Endothelial cell of umbilical vein (primary cell): ENCODE measurements around the gene TMEM94. TPM values are rescaled to one million over a fixed set of nuclear protein-coding genes. Genes with fewer than 3 reads are reported as not detected.

Experiments used
- BruUV-seq: library from RNA; stranded (reverse); fragments of 400-500 nt; replicated peaks from 2 replicates; lab custom pipeline; 2021; lab: Mats Ljungman, UMichigan
- CTCF ChIA-PET: fragments of 300-600, 350-600 bp; sonication (Branson Sonifier 250); formaldehyde crosslinking; loops from one replicate; lab custom pipeline; 2021; ENCODE audit warnings: antibody characterized with exemption, inconsistent platforms; lab: Charles Lee
- POLR2A ChIA-PET: fragments of 300-600, 350-600 bp; sonication (Branson Sonifier 250); formaldehyde crosslinking; loops from one replicate; lab custom pipeline; 2021; ENCODE audit warnings: antibody characterized with exemption, inconsistent platforms; lab: Charles Lee
- DNase-seq: peaks from one replicate; pipeline ENCODE4 v3.0.0-alpha.2; 2011; ENCODE audit warnings: low read depth, low spot score
- FAIRE-seq: peaks from 2 replicates; lab custom pipeline; 2011; peaks lifted over from hg19 to GRCh38; lab: Jason Lieb, UNC
- H2AFZ ChIP-seq: 2 replicates; pipeline ENCODE4 v1.6.0; 2012; ENCODE audit warnings: low read depth, low read length, control low read depth, inconsistent platforms
- H3K27ac ChIP-seq: 2 replicates; pipeline ENCODE4 v1.5.1; 2011; ENCODE audit warnings: low read depth, mild to moderate bottlenecking, control low read depth, low read length, moderate library complexity; ENCODE audit not compliant: insufficient read depth
- H3K27me3 ChIP-seq, 2 experiments: 2 replicates each; pipeline versions ENCODE4 v1.6.0 to v1.6.1; 2011; ENCODE audit warnings: low read length in 2 of 2, mixed read lengths in 1 of 2; ENCODE audit not compliant: control insufficient read depth in 2 of 2, insufficient read depth in 2 of 2
- H3K36me3 ChIP-seq, 2 experiments: 2 replicates in 1 of 2; 3 replicates in 1 of 2; pipeline ENCODE4 v1.5.1; 2011; ENCODE audit warnings: low read length in 2 of 2, mild to moderate bottlenecking in 1 of 2, moderate library complexity in 1 of 2; ENCODE audit not compliant: control insufficient read depth in 2 of 2, insufficient read depth in 2 of 2; ENCODE audit errors: extremely low read depth in 1 of 2
- H3K4me1 ChIP-seq: 3 replicates; pipeline ENCODE4 v1.5.1; 2011; ENCODE audit warnings: mild to moderate bottlenecking, low read length; ENCODE audit not compliant: control insufficient read depth, insufficient read depth; ENCODE audit errors: extremely low read depth
- H3K4me2 ChIP-seq: 2 replicates; pipeline ENCODE4 v1.6.1; 2011; ENCODE audit warnings: low read length, control low read depth, mixed read lengths; ENCODE audit not compliant: insufficient read depth
- H3K4me3 ChIP-seq, 3 experiments: fragments of 200-600 bp in 1 of 3; sonication (generic), shearing (Covaris generic) in 1 of 3; replicated peaks in 1 of 3; 2 replicates each; pipeline ENCODE4 v1.5.1; 2011 to 2016; ENCODE audit warnings: control low read depth in 3 of 3, low read length in 3 of 3, mild to moderate bottlenecking in 2 of 3, inconsistent platforms in 1 of 3, low read depth in 1 of 3, moderate library complexity in 1 of 3; ENCODE audit not compliant: insufficient read depth in 1 of 3
- H3K79me2 ChIP-seq: 2 replicates; pipeline ENCODE4 v1.6.0; 2012; ENCODE audit warnings: low read length, inconsistent platforms; ENCODE audit not compliant: control insufficient read depth, insufficient read depth
- H3K9ac ChIP-seq: replicated peaks from 2 replicates; pipeline ENCODE3; 2011; ENCODE audit warnings: low read length, control low read depth; ENCODE audit not compliant: insufficient read depth; ENCODE audit errors: extremely low read depth
- H3K9me1 ChIP-seq: replicated peaks from 3 replicates; pipeline ENCODE4 v1.6.0; 2011; ENCODE audit warnings: mild to moderate bottlenecking, low read length; ENCODE audit not compliant: control insufficient read depth, insufficient read depth; ENCODE audit errors: extremely low read depth
- H3K9me3 ChIP-seq: replicated peaks from 2 replicates; pipeline ENCODE4 v1.5.1; 2012; ENCODE audit warnings: low read length, inconsistent platforms; ENCODE audit not compliant: control insufficient read depth, insufficient read depth
- H4K20me1 ChIP-seq: replicated peaks from 2 replicates; pipeline ENCODE3; 2011; ENCODE audit warnings: mild to moderate bottlenecking, low read length; ENCODE audit not compliant: control insufficient read depth, insufficient read depth; ENCODE audit errors: extremely low read depth
- CTCF ChIP-seq, 2 donors: IDR thresholded peaks; 1 replicate in 1 of 2; 2 replicates in 1 of 2; pipeline ENCODE4 v1.5.1; 2011; ENCODE audit warnings: low read length in 2 of 2, mild to moderate bottlenecking in 2 of 2, moderate library complexity in 2 of 2, control low read depth in 1 of 2, inconsistent platforms in 1 of 2, low read depth in 1 of 2; ENCODE audit not compliant: insufficient read depth in 1 of 2; ENCODE audit errors: extremely low read depth in 1 of 2
- EZH2 ChIP-seq: IDR thresholded peaks from 2 replicates; pipeline ENCODE4 v1.6.1; 2012; ENCODE audit warnings: borderline replicate concordance, low read depth, mild to moderate bottlenecking, moderate library complexity, low read length, inconsistent platforms; ENCODE audit not compliant: severe bottlenecking
- FOS ChIP-seq: IDR thresholded peaks from 2 replicates; pipeline ENCODE4 v1.6.1; 2011; ENCODE audit warnings: mild to moderate bottlenecking, low read length, moderate library complexity, borderline replicate concordance; ENCODE audit not compliant: insufficient read depth
- GATA2 ChIP-seq: IDR thresholded peaks from 2 replicates; pipeline ENCODE4 v1.7.0; 2011; ENCODE audit warnings: low read depth, mild to moderate bottlenecking, moderate library complexity, mixed read lengths, low read length; ENCODE audit not compliant: insufficient read length, insufficient read depth
- JUN ChIP-seq: IDR thresholded peaks from 2 replicates; pipeline ENCODE4 v1.6.1; 2011; ENCODE audit warnings: borderline replicate concordance, low read depth; ENCODE audit not compliant: insufficient read length, insufficient read depth
- MAX ChIP-seq: IDR thresholded peaks from 2 replicates; pipeline ENCODE4 v1.6.1; 2011; ENCODE audit not compliant: insufficient read depth, insufficient read length
- MYC ChIP-seq: IDR thresholded peaks from one replicate; pipeline ENCODE4 v1.6.1; 2011; ENCODE audit warnings: mild to moderate bottlenecking, low read depth, low read length
- POLR2A ChIP-seq: IDR thresholded peaks from 2 replicates; pipeline ENCODE4 v1.6.1; 2012; ENCODE audit warnings: low read depth, mild to moderate bottlenecking, control low read depth, low read length
- POLR2AphosphoS5 ChIP-seq: IDR thresholded peaks from 2 replicates; pipeline ENCODE4 v1.6.1; 2012; ENCODE audit warnings: low read depth, mild to moderate bottlenecking, control low read depth, low read length, moderate library complexity; ENCODE audit not compliant: insufficient read depth
- dilution Hi-C: fragments of 300-500 bp; cut with MboI; formaldehyde crosslinking; loops from one replicate; pipeline ENCODE4 v1.15.0; 2019; ENCODE audit warnings: low sequenced_read_pairs; ENCODE audit not compliant: extremely low pct_ligation_motif_present
- intact Hi-C: fragments of 100-400 bp; cut with micrococcal nuclease; formaldehyde crosslinking; loops from one replicate; pipeline ENCODE4 v1.10.0; 2022
- polyA plus RNA-seq, 4 experiments: library from polyadenylated mRNA; depleted of rRNA in 3 of 4; stranded (reverse) in 3 of 4; unstranded in 1 of 4; fragments of >200 nt; gene quantifications; 2 replicates each; pipeline versions ENCODE4 v1.2.1 to v1.2.3, GENCODE V29; 2011 to 2012; ENCODE audit warnings: missing spikeins in 1 of 4
- total RNA-seq: library from RNA; stranded (reverse); gene quantifications from 2 replicates; pipeline ENCODE4 v1.2.3, GENCODE V29; 2021

Gene TMEM94
- total and polyA plus RNA-seq, 2 donors (not counting 3 experiments of a cell fraction or from before 2014, with no cell fraction given): 69.2 to 75.9 TPM

GRCh38 chr17:75486951-75487350, 30.5 kb downstream of the TMEM94 start:
- Histone ChIP-seq H4K20me1 (no peaks in the 10 kb centered on the region), H3K4me1 (peaks cover 9% of the 10 kb centered on the region), H3K27me3 (no peaks in the 10 kb centered on the region), H3K9me3 (no peaks in the 10 kb centered on the region), H3K9ac (no peak overlapping the region), H3K36me3 (no peaks in the 10 kb centered on the region), H3K79me2 (no peaks in the 10 kb centered on the region), H2AFZ (no peak overlapping the region), H3K4me2 (no peak overlapping the region), H3K4me3 (no peak overlapping the region), H3K27ac (no peak overlapping the region), H3K9me1 (no peaks in the 10 kb centered on the region)
- FAIRE-seq (no peak), DNase-seq (no peak)
- TF ChIP-seq POLR2A: no peak
- no peak for TF ChIP-seq EZH2
- TF ChIP-seq POLR2AphosphoS5: no peak
- CTCF ChIA-PET: interaction anchor here (0.8 to 2.1 kb wide), 8 partner anchors 8 to 58 kb away, joined by 3 to 9 read pairs (median 4); partner anchors contain the start of gene TMEM94
- dilution Hi-C loops (no loop called here), intact Hi-C loops (loop anchor here (1.0 kb wide), 1 partner anchor 61 kb away; no protein-coding TSS in a partner anchor)
- no TSS peak for BruUV-seq
- POLR2A ChIA-PET: no interaction called here

GRCh38 chr17:75487351-75488070, 31.1 kb downstream of the TMEM94 start:
- no TSS peak for BruUV-seq
- ChIA-PET CTCF (interaction anchor here (0.8 to 2.1 kb wide), 8 partner anchors 9 to 59 kb away, joined by 3 to 9 read pairs (median 3); partner anchors contain the start of gene TMEM94), POLR2A (no interaction called here)
- H3K27me3 ChIP-seq: no peaks in the 10 kb centered on the region
- peaks cover 9% of the 10 kb centered on the region for H3K4me1 ChIP-seq
- H3K4me2 ChIP-seq: no peak overlapping the region
- no peak overlapping the region for H3K4me3 ChIP-seq
- H2AFZ ChIP-seq: no peak overlapping the region
- intact Hi-C loops: loop anchor here (1.0 kb wide), 1 partner anchor 61 kb away; no protein-coding TSS in a partner anchor
- DNase-seq (no peak), FAIRE-seq (peak; percentile 8)
- no peaks in the 10 kb centered on the region for H3K79me2 ChIP-seq
- no peak overlapping the region for H3K27ac ChIP-seq
- no peaks in the 10 kb centered on the region for H3K9me3 ChIP-seq
- H3K36me3 ChIP-seq: peaks cover 0 to 3% of the 10 kb centered on the region in 2 experiments
- no peak overlapping the region for H3K9ac ChIP-seq
- dilution Hi-C loops: no loop called here
- TF ChIP-seq CTCF (IDR thresholded peaks at IDR 0.05; ENCODE audit: extremely low read depth in 1 of 2, insufficient read depth in 1 of 2, low read depth in 1 of 2, low read length in 2 of 2) (no peak), MYC (no peak), POLR2A (no peak), FOS (no peak), POLR2AphosphoS5 (no peak), EZH2 (no peak), GATA2 (no peak), MAX (no peak), JUN (no peak)
- no peaks in the 10 kb centered on the region for H3K9me1 ChIP-seq
- no peaks in the 10 kb centered on the region for H4K20me1 ChIP-seq
